Muscle layer of colon (tissue), 2 donors: ENCODE measurements around the gene CITED1.

Experiments
- H3K27ac ChIP-seq: one replicate; pipeline ENCODE4 v1.7.0; 2013; ENCODE audit warnings: low read depth, mild to moderate bottlenecking, low read length, moderate library complexity
- H3K27me3 ChIP-seq, 2 donors: one replicate each; pipeline ENCODE4 v1.7.0; 2013; ENCODE audit warnings: low read length in 2 of 2, mild to moderate bottlenecking in 2 of 2; ENCODE audit not compliant: insufficient read depth in 2 of 2, control insufficient read depth in 1 of 2
- H3K36me3 ChIP-seq: one replicate; pipeline ENCODE4 v1.7.0; 2013; ENCODE audit warnings: mild to moderate bottlenecking, low read length; ENCODE audit not compliant: insufficient read depth
- H3K4me1 ChIP-seq: one replicate; pipeline ENCODE4 v1.7.0; 2013; ENCODE audit warnings: mild to moderate bottlenecking, low read length; ENCODE audit not compliant: insufficient read depth
- H3K4me3 ChIP-seq, 2 donors: one replicate each; pipeline ENCODE4 v1.7.0; 2013; ENCODE audit warnings: low read length in 2 of 2, low read depth in 1 of 2, mild to moderate bottlenecking in 1 of 2, moderate library complexity in 1 of 2
- H3K9ac ChIP-seq: one replicate; pipeline ENCODE4 v1.7.0; 2013; ENCODE audit warnings: low read length
- H3K9me3 ChIP-seq: one replicate; pipeline ENCODE4 v1.7.0; 2013; ENCODE audit warnings: mild to moderate bottlenecking, low read length
- donor health status: abdominal sarcoma.
- donor health status: Adenocarcinoma of cecum.

The CITED1 gene

DNA sequence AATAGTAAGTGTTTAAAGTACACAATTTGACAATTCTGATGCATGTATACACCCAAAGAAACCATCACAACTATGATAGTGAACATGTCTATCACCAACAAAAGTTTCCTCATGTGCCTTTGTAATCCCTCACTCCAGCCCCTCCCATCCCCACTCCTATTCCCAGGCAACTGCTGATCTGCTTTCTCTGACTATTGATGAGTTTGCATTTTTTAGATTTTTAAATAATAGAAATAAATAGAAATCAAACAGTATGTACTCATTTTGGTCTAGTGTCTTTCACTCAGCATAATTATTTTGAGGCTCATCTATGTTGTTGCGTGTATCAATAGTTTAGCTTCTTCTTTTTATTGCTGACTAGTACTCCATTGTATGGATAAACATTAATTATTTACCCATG lies 23.4 kb downstream of the CITED1 start:
- Histone ChIP-seq H3K9ac (no peak overlapping the region), H3K4me1 (no peaks in the 10 kb centered on the region), H3K9me3 (no peaks in the 10 kb centered on the region), H3K36me3 (no peaks in the 10 kb centered on the region), H3K4me3 (no peak overlapping the region), H3K27ac (no peak overlapping the region), H3K27me3 (peaks cover 0 to 4% of the 10 kb centered on the region in 2 donors)

- H3K4me1 ChIP-seq, result peaks cover 12% of the 10 kb centered on the region
- no peak overlapping the region for H3K4me3 ChIP-seq
- H3K27me3 ChIP-seq, result no peaks in the 10 kb centered on the region
- H3K9me3 ChIP-seq, result no peaks in the 10 kb centered on the region
- peaks cover 6% of the 10 kb centered on the region for H3K36me3 ChIP-seq
- no peak overlapping the region for H3K9ac ChIP-seq
- H3K27ac ChIP-seq, result no peak overlapping the region
Measured at GRCh38 chrX:72280321-72280845, 25.3 kb downstream of the CITED1 start.

DNA sequence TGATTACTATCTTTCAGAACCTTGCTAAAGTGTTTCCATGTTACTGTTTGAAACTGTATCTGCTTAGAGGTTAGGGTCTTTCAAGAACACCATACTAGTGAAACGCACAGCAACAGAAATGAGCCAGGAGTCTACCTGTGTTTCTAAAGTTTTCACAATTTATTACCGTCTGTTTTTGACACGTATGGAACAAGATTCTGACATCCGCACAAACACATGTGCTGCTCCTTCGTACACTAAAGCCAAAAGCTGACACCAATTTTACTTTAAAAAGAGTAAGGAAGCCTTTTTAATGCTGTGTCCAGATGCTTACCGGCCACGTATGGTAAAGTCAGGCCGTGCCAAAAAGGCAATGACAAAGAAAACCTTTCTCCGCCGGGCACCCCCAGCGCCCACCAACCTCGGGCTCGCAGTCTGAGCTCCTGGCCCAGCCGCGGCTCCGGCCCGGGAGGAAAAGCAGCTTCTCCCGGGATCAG lies 29.2 kb downstream of the CITED1 start:
- H3K36me3 ChIP-seq, result peaks cover 45% of the 10 kb centered on the region
- peak overlapping the region; percentile 81 to 85 for H3K4me3 ChIP-seq
- no peaks in the 10 kb centered on the region for H3K27me3 ChIP-seq
- H3K4me1 ChIP-seq, result peaks cover 26% of the 10 kb centered on the region
- peak overlapping the region; percentile 93 for H3K9ac ChIP-seq
- H3K9me3 ChIP-seq, result no peaks in the 10 kb centered on the region
- H3K27ac ChIP-seq, result peak overlapping the region; percentile 94

DNA sequence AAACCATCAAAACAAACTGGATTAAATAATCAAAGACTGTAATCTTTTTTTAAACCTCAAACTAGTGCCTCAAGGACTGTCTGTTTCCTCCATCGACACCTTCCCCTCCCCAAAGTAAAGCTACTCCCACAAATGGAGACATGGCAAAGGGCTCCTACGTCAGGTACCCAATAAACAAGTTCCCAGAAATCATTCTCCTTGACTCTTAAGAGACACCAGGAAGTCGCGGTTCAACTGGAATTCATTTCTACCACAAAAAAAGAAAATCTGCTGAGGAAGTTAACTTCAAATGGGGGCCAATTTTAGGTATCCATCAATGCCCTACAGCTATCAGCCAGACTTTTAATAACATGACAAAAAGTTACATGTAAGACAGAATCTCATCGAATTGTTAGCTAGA lies 31.2 kb downstream of the CITED1 start:
- Histone ChIP-seq H3K9me3 (no peaks in the 10 kb centered on the region), H3K36me3 (peaks cover 60% of the 10 kb centered on the region), H3K27ac (no peak overlapping the region), H3K4me1 (peaks cover 26% of the 10 kb centered on the region), H3K27me3 (no peaks in the 10 kb centered on the region), H3K9ac (peak overlapping the region; percentile 93), H3K4me3 (no peak overlapping the region)

- no peak overlapping the region for H3K4me3 ChIP-seq
Measured at GRCh38 chrX:72273718-72274117, 32.0 kb downstream of the CITED1 start.

DNA sequence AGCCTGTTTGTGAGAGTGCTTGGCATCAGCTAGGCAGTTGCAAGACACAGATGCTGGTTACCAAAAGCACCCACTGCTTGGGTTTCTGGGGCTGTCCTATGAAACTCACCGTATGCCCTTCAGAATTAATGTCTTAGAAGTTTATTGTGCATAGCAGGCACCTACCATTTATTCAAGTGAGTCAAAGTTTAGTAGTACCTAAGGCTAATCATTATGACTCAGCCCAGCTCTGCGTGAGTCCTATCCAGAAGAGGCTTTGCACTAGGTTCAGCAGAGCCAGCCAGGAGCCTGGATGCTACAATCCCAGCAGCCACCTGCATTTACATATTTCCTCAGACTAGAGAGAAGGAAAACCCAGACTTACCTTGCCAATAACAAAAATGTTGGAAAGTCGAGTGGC lies 32.8 kb downstream of the CITED1 start:
- peaks cover 26% of the 10 kb centered on the region for H3K4me1 ChIP-seq
- no peak overlapping the region for H3K4me3 ChIP-seq
- peaks cover 69% of the 10 kb centered on the region for H3K36me3 ChIP-seq

More at GRCh38 chrX:72273718-72274117, 32.0 kb downstream of the CITED1 start:
- Histone ChIP-seq H3K9ac (peak overlapping the region; percentile 36), H3K27ac (no peak overlapping the region), H3K27me3 (no peaks in the 10 kb centered on the region), H3K4me1 (peaks cover 26% of the 10 kb centered on the region), H3K9me3 (no peaks in the 10 kb centered on the region), H3K36me3 (peaks cover 61% of the 10 kb centered on the region)

GRCh38 chrX:72271812-72272211 lies 33.9 kb downstream of the CITED1 start:
- Histone ChIP-seq H3K36me3 (peaks cover 75% of the 10 kb centered on the region), H3K9ac (no peak overlapping the region), H3K4me1 (peaks cover 26% of the 10 kb centered on the region)

More for the DNA sequence above, 32.8 kb downstream of the CITED1 start:
- H3K27me3 ChIP-seq, result no peaks in the 10 kb centered on the region
- H3K9me3 ChIP-seq, result no peaks in the 10 kb centered on the region
- no peak overlapping the region for H3K27ac ChIP-seq
- H3K9ac ChIP-seq, result no peak overlapping the region

DNA sequence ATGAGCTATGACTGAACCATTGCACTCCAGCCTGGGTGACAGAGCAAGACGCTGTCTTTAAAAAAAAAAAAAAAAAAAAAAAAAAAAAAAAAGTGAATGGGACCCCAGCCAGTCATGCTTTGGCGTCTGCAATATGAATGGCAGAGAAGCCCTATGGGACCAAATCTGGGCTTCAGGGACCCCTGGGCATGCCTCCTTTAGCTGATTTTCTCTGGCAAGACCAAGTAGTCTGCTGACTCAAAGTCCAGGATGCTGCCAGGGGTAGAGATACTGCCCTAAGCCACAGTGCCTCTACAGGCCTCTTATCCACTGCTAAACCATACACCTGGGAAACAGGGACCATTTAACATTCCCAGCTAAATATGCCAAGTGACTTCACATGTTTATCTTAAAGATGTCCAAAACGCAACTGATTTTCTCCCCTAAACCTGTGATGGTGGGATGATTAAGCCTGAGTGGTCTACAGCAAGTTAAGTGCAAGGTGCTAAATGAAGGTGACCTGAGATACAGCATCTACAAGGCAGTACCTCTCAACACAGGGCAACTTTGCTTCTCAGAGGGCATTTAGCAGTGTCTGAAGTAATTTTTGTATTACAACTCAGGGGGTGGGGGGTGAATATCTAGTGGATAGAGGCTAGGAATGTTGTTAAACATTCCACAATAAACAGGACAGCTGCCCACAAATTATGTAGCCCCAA lies 34.5 kb downstream of the CITED1 start:
- Histone ChIP-seq H3K9ac (no peak overlapping the region), H3K36me3 (peaks cover 75% of the 10 kb centered on the region)

More at GRCh38 chrX:72271812-72272211, 33.9 kb downstream of the CITED1 start:
- H3K27me3 ChIP-seq, result no peaks in the 10 kb centered on the region
- H3K9me3 ChIP-seq, result no peaks in the 10 kb centered on the region
- no peak overlapping the region for H3K27ac ChIP-seq
- no peak overlapping the region for H3K4me3 ChIP-seq

DNA sequence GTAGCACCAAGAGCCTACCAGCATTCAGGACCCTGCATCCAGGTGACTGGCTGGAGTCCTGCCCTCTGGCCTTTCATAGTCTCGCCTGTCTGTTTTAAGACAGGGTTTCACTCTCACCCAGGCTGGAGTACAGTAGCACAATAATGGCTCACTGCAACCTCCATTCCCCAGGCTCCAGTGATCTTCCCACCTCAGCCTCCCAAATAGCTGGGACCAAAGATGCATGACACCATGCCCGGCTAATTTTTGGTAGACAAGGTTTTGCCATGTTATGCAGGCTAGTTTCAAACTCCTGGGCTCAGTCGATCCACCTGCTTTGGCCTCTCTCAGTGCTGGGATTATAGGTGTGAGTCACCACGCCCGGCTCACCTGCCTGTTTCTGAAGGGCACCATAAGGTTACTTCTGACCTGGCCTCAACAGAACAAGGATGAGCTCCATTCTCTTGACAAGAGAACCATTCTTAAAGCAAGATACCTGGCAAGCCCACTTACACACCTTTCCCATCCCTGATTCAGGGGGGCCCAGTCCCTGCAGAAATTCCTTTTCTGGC lies 35.3 kb downstream of the CITED1 start:
- Histone ChIP-seq H3K9ac (no peak overlapping the region), H3K4me1 (peaks cover 15% of the 10 kb centered on the region), H3K9me3 (no peaks in the 10 kb centered on the region), H3K4me3 (no peak overlapping the region), H3K36me3 (peaks cover 68% of the 10 kb centered on the region), H3K27me3 (no peaks in the 10 kb centered on the region), H3K27ac (no peak overlapping the region)

More for the DNA sequence above, 34.5 kb downstream of the CITED1 start:
- H3K27me3 ChIP-seq, result no peaks in the 10 kb centered on the region
- H3K9me3 ChIP-seq, result no peaks in the 10 kb centered on the region
- no peak overlapping the region for H3K27ac ChIP-seq
- H3K4me1 ChIP-seq, result peaks cover 23% of the 10 kb centered on the region
- no peak overlapping the region for H3K4me3 ChIP-seq

DNA sequence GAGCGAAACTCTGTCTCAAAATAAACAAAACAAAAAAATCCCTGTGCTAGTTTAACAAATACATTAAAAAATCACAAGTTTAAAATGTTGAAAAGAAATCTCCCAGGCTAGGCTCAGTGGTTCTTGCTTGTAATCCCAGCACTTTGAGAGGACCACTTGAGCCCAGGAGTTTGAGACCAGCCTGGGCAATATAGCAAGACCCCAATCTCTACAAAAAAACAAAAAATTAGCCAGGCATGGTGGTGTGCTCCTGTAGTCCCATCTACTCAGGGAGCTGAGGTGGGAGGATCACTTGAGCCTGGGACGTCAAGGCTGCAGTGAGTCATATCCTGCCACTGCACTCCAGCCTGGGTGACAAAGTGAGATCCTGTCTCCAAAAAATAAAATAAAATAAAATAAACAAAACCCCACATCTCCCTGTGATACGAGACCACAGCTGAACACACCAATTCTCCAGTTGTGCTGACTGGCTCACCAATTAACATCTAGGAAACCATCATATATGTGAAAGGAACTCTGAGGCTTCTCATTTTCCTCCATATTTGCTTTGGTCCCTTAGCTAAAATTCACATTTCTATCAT lies 36.0 kb downstream of the CITED1 start:
- Histone ChIP-seq H3K27me3 (no peaks in the 10 kb centered on the region), H3K27ac (no peak overlapping the region), H3K9me3 (no peaks in the 10 kb centered on the region), H3K9ac (no peak overlapping the region), H3K4me3 (no peak overlapping the region), H3K36me3 (peaks cover 62% of the 10 kb centered on the region), H3K4me1 (peaks cover 8% of the 10 kb centered on the region)

- Histone ChIP-seq H3K4me3 (no peak overlapping the region), H3K9me3 (no peaks in the 10 kb centered on the region), H3K27me3 (no peaks in the 10 kb centered on the region), H3K9ac (no peak overlapping the region), H3K36me3 (peaks cover 52% of the 10 kb centered on the region), H3K4me1 (no peaks in the 10 kb centered on the region), H3K27ac (no peak overlapping the region)
Measured at GRCh38 chrX:72268597-72269365, 36.9 kb downstream of the CITED1 start.
